Transverse colon (tissue), 4 donors: Measurements from ENCODE around the gene PPFIBP2. TPM values are rescaled to one million over a fixed set of nuclear protein-coding genes. Genes with fewer than 3 reads are reported as not detected.
A peak's percentile ranks its signal among the peaks of the same experiment; 100 is the strongest.

Experiments
- DNase-seq: peaks from one replicate; pipeline ENCODE4 v3.0.0-alpha.2; 2019
- H3K27ac ChIP-seq, 4 donors: fragments of 200-600 bp; sonication (generic); 2 replicates each; pipeline ENCODE4 v1.5.1; 2016 to 2018; ENCODE audit warnings: inconsistent platforms in 4 of 4
- H3K27me3 ChIP-seq: fragments of 200-600 bp; sonication (generic); 2 replicates; pipeline ENCODE4 v1.5.1; 2017; ENCODE audit warnings: inconsistent platforms
- H3K36me3 ChIP-seq, 4 donors: fragments of 200-600 bp; sonication (generic); 2 replicates each; pipeline ENCODE4 v1.5.1; 2017 to 2019; ENCODE audit warnings: inconsistent platforms in 4 of 4
- H3K4me1 ChIP-seq, 4 donors: fragments of 200-600 bp; sonication (generic); 2 replicates each; pipeline ENCODE4 v1.5.1; 2017 to 2020; ENCODE audit warnings: inconsistent platforms in 4 of 4
- H3K4me3 ChIP-seq, 4 donors: fragments of 200-600 bp; sonication (generic); 1 replicate in 1 of 4; 2 replicates in 3 of 4; pipeline versions ENCODE4 v1.5.1 to v1.6.1; 2017 to 2019; ENCODE audit warnings: inconsistent platforms in 4 of 4
- H3K9me3 ChIP-seq, 2 donors: fragments of 200-600 bp; sonication (generic); 2 replicates each; pipeline ENCODE4 v1.5.1; 2017 to 2019; ENCODE audit warnings: inconsistent platforms in 2 of 2
- CTCF ChIP-seq, 5 experiments: fragments of 200-600 bp in 3 of 5; fragments of 450-650 bp in 2 of 5; sonication (generic) in 3 of 5; IDR thresholded peaks; 1 replicate in 2 of 5; 2 replicates in 3 of 5; pipeline ENCODE4 v1.5.1; 2016 to 2017; ENCODE audit warnings: antibody characterized with exemption in 5 of 5, inconsistent platforms in 3 of 5, mild to moderate bottlenecking in 2 of 5, moderate library complexity in 1 of 5
- EP300 ChIP-seq: sonication (generic); formaldehyde crosslinking; IDR thresholded peaks from one replicate; pipeline ENCODE4 v1.6.1; 2017; ENCODE audit warnings: antibody characterized with exemption, low read depth
- POLR2A ChIP-seq: fragments of 450-650 bp; IDR thresholded peaks from one replicate; pipeline ENCODE4 v1.6.1; 2016; ENCODE audit warnings: antibody characterized with exemption, mild to moderate bottlenecking, moderate library complexity
- POLR2AphosphoS5 ChIP-seq, 3 donors: sonication (generic); formaldehyde crosslinking; IDR thresholded peaks; one replicate each; pipeline ENCODE4 v1.6.1; 2016; ENCODE audit warnings: antibody characterized with exemption in 3 of 3
- WGBS, 2 donors: methylation state at CpG; one replicate each; pipeline ENCODE4 v1.1.5; 2018; ENCODE audit warnings: low coverage in 1 of 2; 5-methylcytosine and 5-hydroxymethylcytosine counted together
- in situ Hi-C, 4 donors: fragments of 200-750 bp; cut with MboI; loops; one replicate each; pipeline versions ENCODE4 v1.15.0 to v1.15.1; 2017; ENCODE audit warnings: low sequenced_read_pairs in 3 of 4, low pct_ligation_motif_present in 1 of 4, low pct_unique_long_range_greater_than_20kb in 1 of 4
- intact Hi-C: fragments of 100-400 bp; cut with DNase I; formaldehyde crosslinking; loops from one replicate; pipeline ENCODE4 v1.15.1; 2023; ENCODE audit warnings: low total_unique reads
- total RNA-seq, 4 donors: library from RNA; depleted of rRNA; stranded (reverse); fragments of >200 nt; gene quantifications; one replicate each; pipeline ENCODE4 v1.1.0, GENCODE V29; 2016

Gene PPFIBP2
- total RNA-seq, 4 donors from 2014 or later = 36.0 to 257 (median 83.3) TPM

- intact Hi-C loops = no loop called here
- Histone ChIP-seq H3K4me3 (no peak overlapping the region), H3K9me3 (no peaks in the 10 kb centered on the region), H3K27me3 (peaks cover 13% of the 10 kb centered on the region), H3K36me3 (no peaks in the 10 kb centered on the region), H3K27ac (no peak overlapping the region), H3K4me1 (peaks cover 0 to 17% (median 11%) of the 10 kb centered on the region in 4 donors)
- DNase-seq = no peak
- 0 to 67% methylated on average over 1 to 5 of the region's 5 CpGs for WGBS, 2 donors
- TF ChIP-seq POLR2A = no peak
- in situ Hi-C loops = loop anchor here in 3 of 4 donors (5.0 to 25.0 kb wide), 2 partner anchors 97 to 107 kb away; no protein-coding TSS in a partner anchor
Measured at GRCh38 chr11:7668911-7669310, 155.1 kb downstream of the PPFIBP2 start.

GRCh38 chr11:7670641-7671040 is 156.8 kb downstream of the PPFIBP2 start:
- no peak for TF ChIP-seq POLR2AphosphoS5 (IDR thresholded peaks at IDR 0.05)
- peaks cover 0 to 22% (median 14%) of the 10 kb centered on the region in 4 donors for H3K4me1 ChIP-seq
- WGBS, 2 donors = 44 to 59% methylated on average over 3 to 4 of the region's 4 CpGs
- in situ Hi-C loops = loop anchor here in 2 of 4 donors (25.0 kb wide), 1 partner anchor 108 kb away; no protein-coding TSS in a partner anchor
- DNase-seq = no peak
- H3K27ac ChIP-seq = no peak overlapping the region
- no peaks in the 10 kb centered on the region for H3K36me3 ChIP-seq
- H3K4me3 ChIP-seq = no peak overlapping the region
- H3K9me3 ChIP-seq = no peaks in the 10 kb centered on the region
- intact Hi-C loops = no loop called here
- peaks cover 15% of the 10 kb centered on the region for H3K27me3 ChIP-seq

GRCh38 chr11:7671347-7672215 is 157.8 kb downstream of the PPFIBP2 start:
- DNase-seq = no peak
- 72 to 86% methylated on average over 6 to 10 of the region's 10 CpGs for WGBS, 2 donors
- TF ChIP-seq CTCF (IDR thresholded peaks at IDR 0.05) (no peak), EP300 (no peak), POLR2AphosphoS5 (IDR thresholded peaks at IDR 0.05) (no peak), POLR2A (no peak)
- peaks cover 0 to 21% (median 14%) of the 10 kb centered on the region in 4 donors for H3K4me1 ChIP-seq
- H3K4me3 ChIP-seq = no peak overlapping the region
- H3K36me3 ChIP-seq = no peaks in the 10 kb centered on the region
- no peak overlapping the region for H3K27ac ChIP-seq
- H3K9me3 ChIP-seq = no peaks in the 10 kb centered on the region
- intact Hi-C loops (no loop called here), in situ Hi-C loops (loop anchor here in 2 of 4 donors (25.0 kb wide), 1 partner anchor 109 kb away; no protein-coding TSS in a partner anchor)
- H3K27me3 ChIP-seq = peaks cover 15% of the 10 kb centered on the region

- TF ChIP-seq EP300 = no peak
- TF ChIP-seq CTCF (IDR thresholded peaks at IDR 0.05) = no peak
- TF ChIP-seq POLR2A = no peak
- no peak for TF ChIP-seq POLR2AphosphoS5 (IDR thresholded peaks at IDR 0.05)
- in situ Hi-C loops = loop anchor here in 2 of 4 donors (25.0 kb wide), 1 partner anchor 110 kb away; no protein-coding TSS in a partner anchor
- Histone ChIP-seq H3K4me1 (peaks cover 0 to 21% (median 14%) of the 10 kb centered on the region in 4 donors), H3K27ac (peak overlapping the region in 1 of 4 donors; percentile 73), H3K36me3 (no peaks in the 10 kb centered on the region), H3K27me3 (peaks cover 15% of the 10 kb centered on the region), H3K4me3 (peak overlapping the region in 1 of 4 donors; percentile 55), H3K9me3 (no peaks in the 10 kb centered on the region)
- 86 to 89% methylated on average over 5 to 14 of the region's 16 CpGs for WGBS, 2 donors
- no peak for DNase-seq
- intact Hi-C loops = no loop called here
Measured at GRCh38 chr11:7672276-7672959, 158.6 kb downstream of the PPFIBP2 start.
